ENCODE data around the gene TSHZ2.

GRCh38 chr20:53492212-53492611 lies 520.1 kb downstream of the TSHZ2 start:
- TF ChIP-seq CTCF (IDR thresholded peaks at IDR 0.05 in 2 of 3, conservative IDR thresholded peaks at IDR 0.05 in 1 of 3; ENCODE audit: borderline replicate concordance in 1 of 3, insufficient read depth in 1 of 3, low read depth in 2 of 3, low read length in 2 of 3) (no peak), EZH2phosphoT487 (IDR thresholded peaks at IDR 0.05; ENCODE audit: borderline replicate concordance) (no peak), POLR2AphosphoS5 (IDR thresholded peaks at IDR 0.05; ENCODE audit: low read depth, low read length) (no peak), POLR2A (IDR thresholded peaks at IDR 0.05; ENCODE audit: borderline replicate concordance, extremely low read depth, insufficient read depth, insufficient read length) (no peak), RAD21 (IDR thresholded peaks at IDR 0.05; ENCODE audit: low read depth) (no peak), SP1 (IDR thresholded peaks at IDR 0.05; ENCODE audit: low read depth) (no peak), MAX (IDR thresholded peaks at IDR 0.05) (no peak), REST (IDR thresholded peaks at IDR 0.05; ENCODE audit: low read depth) (no peak), SIN3A (IDR thresholded peaks at IDR 0.05; ENCODE audit: low read depth) (no peak), EZH2 (IDR thresholded peaks at IDR 0.05) (no peak), ZBTB33 (IDR thresholded peaks at IDR 0.05; ENCODE audit: extremely low read depth, insufficient replicate concordance, low read length) (no peak), SRF (IDR thresholded peaks at IDR 0.05; ENCODE audit: low read depth) (no peak)

Data from HCT116 (cell line).